ENCODE measurements around the gene PRXL2C.
"Not testable (repeated sequence)": the region's sequence is repeated elsewhere in the genome, so short reads cannot be mapped to it uniquely, and the experiment has no call there.

DNA sequence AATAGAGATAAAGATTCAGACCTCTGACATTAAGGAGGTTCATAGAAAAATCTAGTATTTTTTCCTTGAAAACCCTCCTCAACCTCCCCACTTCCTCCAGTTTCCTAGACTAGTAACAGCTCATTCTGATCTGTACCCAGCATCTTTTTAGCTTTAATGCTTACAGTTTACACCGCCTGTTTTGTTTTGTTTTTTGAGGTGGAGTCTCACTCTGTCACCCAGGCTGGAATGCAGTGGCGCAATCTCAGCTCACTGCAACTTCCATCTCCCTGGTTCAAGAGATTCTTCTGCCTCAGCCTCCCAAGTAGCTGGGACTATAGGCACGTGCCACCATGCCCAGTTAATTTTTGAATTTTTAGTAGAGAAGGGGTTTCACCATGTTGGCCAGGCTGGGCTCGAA is 40.5 kb downstream of the PRXL2C start:
- not testable (repeated sequence) for TF ChIP-seq CTCF (IDR thresholded peaks at IDR 0.05; ENCODE audit: low read depth, low read length); EZH2phosphoT487 (IDR thresholded peaks at IDR 0.05; ENCODE audit: low read depth)
